CD4-positive, alpha-beta T cell (primary cell): ENCODE measurements around the gene PITX3. TPM values are rescaled to one million over a fixed set of nuclear protein-coding genes. Genes with fewer than 3 reads are reported as not detected.

Source experiments
- ATAC-seq: fragments of 200-7000 bp; cut with Tn5 transposase; one replicate; pipeline ENCODE4 v1.10.0; 2022; ENCODE audit warnings: mild to moderate bottlenecking; ENCODE audit not compliant: poor library complexity
- CTCF ChIA-PET: fragments of 350-600 bp; sonication (Branson Sonifier 250); formaldehyde crosslinking; loops from one replicate; lab custom pipeline; 2021; ENCODE audit warnings: antibody characterized with exemption, inconsistent platforms; lab: Charles Lee
- POLR2A ChIA-PET: fragments of 350-600 bp; sonication (Branson Sonifier 250); formaldehyde crosslinking; loops from one replicate; lab custom pipeline; 2021; ENCODE audit warnings: antibody characterized with exemption, inconsistent platforms; lab: Charles Lee
- DNase-seq, 14 experiments: peaks; one replicate each; pipeline ENCODE4 v3.0.0-alpha.2; 2013 to 2020; ENCODE audit warnings: mixed read lengths in 2 of 14
- H3K27ac ChIP-seq, 2 donors: one replicate each; pipeline versions ENCODE4 v1.5.1 to v1.7.0; 2013; ENCODE audit warnings: low read length in 2 of 2, low read depth in 1 of 2, mild to moderate bottlenecking in 1 of 2
- H3K27me3 ChIP-seq, 2 experiments: 1 replicate in 1 of 2; 2 replicates in 1 of 2; pipeline versions ENCODE4 v1.6.1 to v1.7.0; 2013; ENCODE audit warnings: low read length in 2 of 2, control low read depth in 1 of 2, mild to moderate bottlenecking in 1 of 2, moderate library complexity in 1 of 2; ENCODE audit not compliant: insufficient read depth in 2 of 2, control insufficient read depth in 1 of 2
- H3K36me3 ChIP-seq: one replicate; pipeline ENCODE4 v1.6.1; 2013; ENCODE audit warnings: low read length, control low read depth; ENCODE audit not compliant: insufficient read depth
- H3K4me1 ChIP-seq: one replicate; pipeline ENCODE4 v1.6.1; 2013; ENCODE audit warnings: low read length, control low read depth; ENCODE audit not compliant: insufficient read depth
- H3K4me3 ChIP-seq: one replicate; pipeline ENCODE4 v1.5.1; 2013; ENCODE audit warnings: mild to moderate bottlenecking, low read length, moderate library complexity
- H3K9me3 ChIP-seq, 2 experiments: 1 replicate in 1 of 2; 2 replicates in 1 of 2; pipeline versions ENCODE4 v1.6.1 to v1.7.0; 2013; ENCODE audit warnings: low read length in 2 of 2, mild to moderate bottlenecking in 2 of 2, control low read depth in 1 of 2, moderate library complexity in 1 of 2; ENCODE audit not compliant: control insufficient read depth in 1 of 2, insufficient read depth in 1 of 2
- H3K27ac Mint-ChIP-seq: one replicate; pipeline ENCODE4 v1.8.0; 2020; ENCODE audit warnings: mixed read lengths
- H3K27me3 Mint-ChIP-seq: one replicate; pipeline ENCODE4 v1.8.0; 2021; ENCODE audit warnings: mixed read lengths
- H3K36me3 Mint-ChIP-seq: one replicate; pipeline ENCODE4 v1.8.0; 2021; ENCODE audit warnings: low read depth, mixed read lengths
- H3K4me1 Mint-ChIP-seq: one replicate; pipeline ENCODE4 v1.8.0; 2021; ENCODE audit warnings: low read depth, mixed read lengths
- H3K4me3 Mint-ChIP-seq: one replicate; pipeline ENCODE4 v1.8.0; 2020; ENCODE audit warnings: mild to moderate bottlenecking, mixed read lengths
- H3K9me3 Mint-ChIP-seq: one replicate; pipeline ENCODE4 v1.8.0; 2020; ENCODE audit warnings: mixed read lengths
- CTCF ChIP-seq: fragments of 200-600 bp; IDR thresholded peaks from one replicate; pipeline ENCODE4 v1.8.0; 2022; ENCODE audit warnings: antibody characterized with exemption, mild to moderate bottlenecking
- intact Hi-C, 2 experiments: fragments of 100-400 bp; cut with DNase I in 1 of 2; cut with micrococcal nuclease in 1 of 2; formaldehyde crosslinking; loops; one replicate each; pipeline versions ENCODE4 v1.15.1 to v1.9.0; 2023 to 2025; cut with DNase I, micrococcal nuclease
- total RNA-seq, 174 experiments: library from RNA in 2 of 174; stranded (reverse) in 2 of 174; gene quantifications; one replicate each; pipeline ENCODE4 v1.2.3 and lab custom pipeline; 2021 to 2026

PITX3 gene
- total RNA-seq, 2 experiments from 2014 or later = not detected

GRCh38 chr10:102283488-102283887, 42.2 kb upstream of the PITX3 start:
- peak overlapping the region; percentile 1 for H3K27ac Mint-ChIP-seq
- Histone ChIP-seq H3K4me3 (no peak overlapping the region), H3K9me3 (no peaks in the 10 kb centered on the region), H3K27ac (no peak overlapping the region), H3K4me1 (peaks cover 13% of the 10 kb centered on the region), H3K27me3 (no peaks in the 10 kb centered on the region), H3K36me3 (peaks cover 17% of the 10 kb centered on the region)
- no peaks in the 10 kb centered on the region for H3K27me3 Mint-ChIP-seq
- H3K4me3 Mint-ChIP-seq = no peak overlapping the region
- no peak for TF ChIP-seq CTCF
- CTCF ChIA-PET = interaction anchor here (0.6 to 1.1 kb wide), 2 partner anchors 14 to 17 kb away, joined by 3 read pairs; no protein-coding TSS in a partner anchor
- intact Hi-C loops = no loop called here
- H3K36me3 Mint-ChIP-seq = peaks cover 44% of the 10 kb centered on the region
- ATAC-seq (no peak), DNase-seq (no peak)
- H3K9me3 Mint-ChIP-seq = no peaks in the 10 kb centered on the region
- peaks cover 79% of the 10 kb centered on the region for H3K4me1 Mint-ChIP-seq
- POLR2A ChIA-PET = interaction anchor here (0.8 kb wide), 1 partner anchor 24 kb away, joined by 4 read pairs; no protein-coding TSS in a partner anchor

- Mint-ChIP-seq H3K4me1 (peaks cover 66% of the 10 kb centered on the region), H3K4me3 (no peak overlapping the region), H3K9me3 (no peaks in the 10 kb centered on the region), H3K27ac (no peak overlapping the region), H3K36me3 (peaks cover 56% of the 10 kb centered on the region), H3K27me3 (no peaks in the 10 kb centered on the region)
- Histone ChIP-seq H3K4me3 (no peak overlapping the region), H3K4me1 (peaks cover 13% of the 10 kb centered on the region), H3K9me3 (no peaks in the 10 kb centered on the region), H3K27me3 (no peaks in the 10 kb centered on the region), H3K27ac (no peak overlapping the region), H3K36me3 (peaks cover 9% of the 10 kb centered on the region)
- no peak for DNase-seq
- TF ChIP-seq CTCF = no peak
- ATAC-seq = no peak
- intact Hi-C loops = no loop called here
- POLR2A ChIA-PET = no interaction called here
- CTCF ChIA-PET = interaction anchor here (1.3 kb wide), 1 partner anchor 21 kb away, joined by 4 read pairs; no protein-coding TSS in a partner anchor
These were observed 39.8 kb upstream of the PITX3 start for GRCh38 chr10:102281102-102281487.

GRCh38 chr10:102280397-102281101, 39.2 kb upstream of the PITX3 start:
- DNase-seq = no peak
- no peak for TF ChIP-seq CTCF
- H3K36me3 ChIP-seq = peaks cover 9% of the 10 kb centered on the region
- no peak overlapping the region for H3K27ac ChIP-seq
- POLR2A ChIA-PET = no interaction called here
- Mint-ChIP-seq H3K27me3 (no peaks in the 10 kb centered on the region), H3K9me3 (no peaks in the 10 kb centered on the region), H3K4me1 (peaks cover 62% of the 10 kb centered on the region), H3K36me3 (peaks cover 56% of the 10 kb centered on the region), H3K27ac (peak overlapping the region; percentile 8), H3K4me3 (no peak overlapping the region)
- no peak overlapping the region for H3K4me3 ChIP-seq
- peaks cover 13% of the 10 kb centered on the region for H3K4me1 ChIP-seq
- ATAC-seq = no peak
- no peaks in the 10 kb centered on the region for H3K27me3 ChIP-seq
- no peaks in the 10 kb centered on the region for H3K9me3 ChIP-seq
- intact Hi-C loops = no loop called here
- CTCF ChIA-PET = no interaction called here
